Liver (tissue), 4 donors: ENCODE measurements around the gene PRIMA1. TPM values are rescaled to one million over a fixed set of nuclear protein-coding genes. Genes with fewer than 3 reads are reported as not detected.

Experiments used
- SP1 ChIP-seq: IDR thresholded peaks from 2 replicates; pipeline ENCODE4 v1.6.1; 2018; ENCODE audit warnings: antibody characterized with exemption, mild to moderate bottlenecking
- polyA plus RNA-seq, 2 donors: library from polyadenylated mRNA; stranded (reverse) in 1 of 2; unstranded in 1 of 2; fragments of 200-250 nt in 1 of 2; fragments of >200 nt in 1 of 2; fragmentation: Nextera tagmentation in 1 of 2; extraction: Ambion mirVana in 1 of 2; gene quantifications; one replicate each; pipeline versions ENCODE4 v1.2.1 to v1.2.3, GENCODE V29; 2013 to 2015
- total RNA-seq, 2 donors: library from RNA; depleted of rRNA; stranded (reverse); fragments of >200 nt; gene quantifications; one replicate each; pipeline ENCODE4 v1.2.3, GENCODE V29; 2014
- donor health status: healthy.
- donor health status: healthy.
- donor health status: healthy.

PRIMA1 gene
- total and polyA plus RNA-seq, 4 donors = 0.08 to 0.38 (median 0.13) TPM; not detected in 1

GRCh38 chr14:93669632-93670031 lies 118.7 kb downstream of the PRIMA1 start (continued):
- TF ChIP-seq SP1 = no peak

Other genes starting within 250 kb of the PRIMA1 start
- gene FAM181A, start 138.9 kb upstream of the PRIMA1 start, total RNA-seq = not detected
- gene FAM181A, start 138.9 kb upstream of the PRIMA1 start, polyA plus RNA-seq = not detected
- gene ASB2, start 188.1 kb upstream of the PRIMA1 start, total RNA-seq = under 1 TPM; 0.50 to 0.56 TPM
- gene ASB2, start 188.1 kb upstream of the PRIMA1 start, polyA plus RNA-seq = under 1 TPM; 0.18 to 0.27 TPM
- gene CCDC197, start 208.8 kb upstream of the PRIMA1 start, total RNA-seq = not detected
- not detected for gene CCDC197, start 208.8 kb upstream of the PRIMA1 start, polyA plus RNA-seq
- under 1 TPM; 0.28 to 0.92 TPM for gene OTUB2, start 237.9 kb upstream of the PRIMA1 start, total RNA-seq
- under 1 TPM; 0.62 to 0.64 TPM for gene OTUB2, start 237.9 kb upstream of the PRIMA1 start, polyA plus RNA-seq